Measurements from ENCODE around the gene C10orf62.
"Not testable (repeated sequence)": the region's sequence is repeated elsewhere in the genome, so short reads cannot be mapped to it uniquely, and the experiment has no call there.

The C10orf62 gene, protein sequence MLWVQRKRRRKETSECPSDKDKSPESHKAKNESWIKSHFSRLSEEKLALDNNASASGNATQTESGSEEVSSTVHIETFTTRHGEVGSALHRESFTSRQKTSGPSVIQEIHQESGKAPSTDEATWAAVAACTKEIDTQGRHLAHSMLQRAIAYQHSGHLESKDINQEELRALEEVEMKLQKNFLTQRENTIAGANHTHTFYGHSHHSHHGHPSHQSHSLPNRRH

DNA sequence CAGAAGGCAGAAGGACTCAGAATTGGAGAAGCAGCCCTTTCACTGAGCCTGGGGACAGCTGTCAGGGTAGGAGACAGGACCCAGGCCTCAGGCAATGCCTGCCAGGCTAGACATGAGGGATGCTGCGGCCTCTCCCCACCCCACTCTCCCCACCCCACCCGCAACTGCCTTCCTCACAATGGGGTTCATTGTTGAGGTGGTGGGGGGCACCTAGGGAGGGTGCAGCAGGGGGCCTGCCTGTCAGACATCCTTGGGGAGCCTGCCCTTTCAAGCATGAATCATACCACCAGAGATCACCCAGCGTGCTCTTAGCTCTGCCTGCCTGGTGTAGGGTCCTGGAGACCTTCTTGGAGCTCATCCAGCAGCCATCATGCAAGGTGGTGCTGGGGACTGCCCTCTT lies at the start of gene C10orf62:
TSS of gene C10orf62 (plus strand) at position 243 of the 400 bp plus-strand sequence. CDS start 177 bp downstream, outside the sequence.
- DNase-seq = no peak

DNA sequence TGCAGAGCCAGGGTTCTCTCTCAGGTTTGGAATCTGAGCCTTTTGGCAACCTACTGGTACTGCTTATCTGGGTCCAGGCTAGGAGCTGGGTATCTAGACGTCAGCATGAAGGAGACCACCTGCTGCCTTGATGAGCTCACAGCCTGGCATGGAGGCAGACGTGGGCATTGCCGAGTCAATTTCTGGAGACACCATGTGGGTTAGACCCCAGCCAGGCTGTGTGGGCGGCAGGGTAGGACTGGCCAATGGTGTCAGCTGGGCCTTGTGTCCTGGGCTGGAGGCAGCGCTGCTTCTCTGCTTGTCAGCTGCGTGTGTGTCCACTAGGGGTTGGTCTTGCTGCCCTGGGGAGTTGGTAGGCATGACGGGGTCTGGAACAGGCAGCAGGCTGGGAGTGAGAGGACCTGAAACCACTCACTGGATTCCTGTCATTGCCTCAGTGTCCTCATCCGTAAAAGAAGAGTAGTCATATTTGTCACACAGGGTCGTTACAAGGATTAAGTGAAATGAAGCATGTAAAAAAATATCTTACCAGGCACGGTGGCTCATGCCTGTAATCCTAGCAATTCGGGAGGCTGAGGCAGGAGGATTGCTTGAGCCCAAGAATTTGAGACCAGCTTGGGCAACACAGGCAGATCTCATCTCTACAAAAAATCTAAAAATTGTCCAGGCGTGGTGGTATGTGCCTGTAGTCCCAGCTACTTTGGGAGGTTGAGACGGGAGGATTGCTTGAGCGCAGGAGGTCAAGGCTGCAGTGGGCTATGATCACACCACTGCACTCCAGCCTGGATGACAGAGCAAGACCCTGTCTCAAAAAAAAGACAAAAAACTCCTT lies 48.6 kb upstream of the C10orf62 start:
- DNase-seq = no peak

DNA sequence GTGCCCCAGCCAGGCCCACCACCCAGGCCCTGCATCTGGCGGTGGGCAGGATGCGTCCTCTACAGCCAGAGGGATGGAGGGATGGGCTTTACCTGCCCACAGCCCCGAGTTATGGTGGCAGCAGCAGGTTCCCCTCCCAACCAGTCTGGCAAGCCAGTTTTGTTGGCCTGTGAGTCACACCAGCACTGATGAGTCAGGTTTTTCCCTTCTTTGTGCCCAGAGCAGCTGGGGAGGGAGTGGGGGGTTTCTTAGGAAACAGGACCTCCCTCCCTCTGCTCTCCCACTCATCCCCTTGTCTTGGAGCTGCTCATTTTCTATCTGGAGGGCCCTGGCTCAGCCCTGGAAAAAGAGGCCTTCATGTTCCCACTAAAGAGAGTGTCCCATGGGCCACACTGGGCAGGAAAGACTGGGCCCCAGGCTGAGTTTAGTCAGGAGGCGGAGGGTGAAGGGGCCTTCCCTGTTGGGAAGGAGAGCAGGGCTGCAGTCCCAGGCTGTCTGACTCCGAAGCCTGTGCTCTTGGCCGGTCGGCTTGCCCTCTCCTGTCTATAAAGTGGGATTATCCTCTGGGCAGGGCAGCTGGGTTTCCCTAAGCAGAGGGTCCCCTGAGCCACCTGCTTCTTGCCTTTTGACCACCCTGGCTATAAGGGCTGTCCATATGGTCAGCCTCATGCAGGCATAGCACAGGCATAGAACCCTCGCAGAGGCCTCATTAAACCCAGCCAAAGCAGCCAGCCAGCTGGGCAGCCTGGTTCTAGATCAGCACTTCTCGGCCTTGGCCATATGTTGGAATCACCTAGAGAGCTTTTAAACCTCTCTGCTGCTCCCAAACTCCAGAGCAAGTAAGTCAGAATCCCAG lies 47.1 kb upstream of the C10orf62 start:
- no peak for DNase-seq

DNA sequence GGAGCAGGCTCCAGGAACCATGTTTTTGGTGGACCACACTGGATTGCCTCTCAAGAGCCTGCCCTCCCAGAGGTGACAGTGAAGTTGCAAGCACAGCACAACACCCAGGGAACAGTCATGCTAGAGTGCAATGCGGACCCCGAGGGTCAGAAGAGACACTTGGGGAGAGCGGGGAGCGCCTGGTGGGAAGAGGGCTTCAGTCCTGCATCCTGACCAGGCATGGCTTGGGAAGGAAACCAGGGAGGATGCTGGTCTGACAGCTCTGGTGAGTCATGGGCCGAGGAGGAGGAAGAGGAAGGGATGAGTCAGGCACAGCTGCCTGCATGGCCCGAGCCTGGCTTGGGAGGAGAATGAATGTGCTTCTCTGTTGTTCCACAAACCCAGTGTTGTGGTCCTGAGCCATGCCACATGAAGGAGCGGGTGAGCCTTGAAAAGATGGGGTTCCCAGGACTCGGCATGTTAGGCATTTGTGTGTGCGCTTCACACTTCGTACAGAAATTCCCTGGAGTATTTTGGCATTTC lies 46.4 kb upstream of the C10orf62 start:
- no peak for DNase-seq

DNA sequence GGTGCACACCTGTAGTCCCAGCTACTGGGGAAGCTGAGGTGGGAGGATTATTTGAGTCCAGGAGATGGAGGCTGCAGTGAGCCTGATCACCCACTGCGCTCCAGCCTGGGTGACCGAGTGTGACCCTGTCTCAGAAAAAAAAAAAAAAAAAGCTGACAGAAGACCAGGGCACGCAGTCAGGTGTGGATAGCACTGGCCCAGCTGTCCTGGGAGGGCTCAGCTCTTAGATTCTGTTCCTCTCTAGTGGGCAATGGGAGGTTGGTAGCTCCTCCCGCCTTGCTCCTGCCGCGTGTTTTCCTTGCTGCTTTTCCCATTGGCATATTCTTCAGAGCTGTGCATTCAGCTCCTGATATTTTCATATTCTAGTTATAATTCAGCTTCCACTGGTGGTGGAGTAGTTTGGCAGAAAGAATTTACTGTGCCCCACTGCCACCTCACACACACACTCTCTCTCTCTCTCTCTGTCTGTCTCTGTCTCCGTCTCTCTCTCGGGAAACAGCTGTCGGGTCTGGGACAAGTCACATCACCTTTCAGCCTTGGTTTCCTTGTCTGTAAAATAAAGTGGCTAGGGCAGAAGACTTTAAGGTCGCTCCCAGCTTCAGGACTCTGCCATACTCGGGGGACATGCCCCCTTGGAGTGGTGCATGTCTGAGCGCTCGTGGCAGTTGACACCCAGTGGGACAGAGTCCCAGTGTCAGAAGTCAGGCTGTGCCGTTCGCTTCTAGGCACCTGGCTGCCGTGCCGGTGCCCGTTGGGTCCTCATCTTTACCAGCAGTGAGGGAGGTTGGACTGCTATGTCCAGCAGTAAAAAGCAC lies 42.9 kb upstream of the C10orf62 start:
- no peak for DNase-seq

DNA sequence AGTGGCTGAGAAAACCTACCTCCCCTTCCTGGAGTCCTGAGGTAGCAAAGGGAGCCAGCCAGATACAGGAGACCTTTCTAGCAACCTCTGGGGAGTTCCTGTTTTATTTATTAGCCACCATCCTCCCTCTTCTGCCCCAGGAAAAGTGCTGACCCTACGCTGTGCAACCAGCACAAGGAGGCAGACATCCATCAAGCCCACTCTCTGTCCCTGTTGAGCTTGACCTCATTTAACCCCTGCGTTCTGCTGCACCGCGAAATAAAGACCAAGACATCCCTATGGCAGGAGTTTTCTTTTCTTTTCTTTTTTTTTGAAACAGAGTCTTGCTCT lies 42.3 kb upstream of the C10orf62 start:
- no peak for DNase-seq

DNA sequence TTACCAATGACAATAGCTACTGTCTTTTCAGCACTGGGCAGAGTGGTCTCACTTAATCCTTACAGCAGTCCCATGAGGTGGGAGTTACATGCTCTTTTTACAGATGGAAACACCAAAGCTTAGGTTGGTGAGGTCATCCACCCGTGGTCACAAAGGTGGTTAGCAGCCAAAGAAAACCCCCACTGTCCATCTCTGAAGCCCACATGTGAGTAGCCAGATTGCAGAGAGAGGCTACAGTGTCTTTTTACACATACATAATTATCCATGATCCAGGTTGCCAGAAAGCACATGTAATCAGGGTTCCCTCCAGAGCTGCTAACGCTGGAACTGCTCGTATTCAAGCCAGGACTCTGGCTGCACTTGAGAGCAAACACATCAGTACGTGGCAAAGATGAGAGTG lies 41.6 kb upstream of the C10orf62 start:
- no peak for DNase-seq

DNA sequence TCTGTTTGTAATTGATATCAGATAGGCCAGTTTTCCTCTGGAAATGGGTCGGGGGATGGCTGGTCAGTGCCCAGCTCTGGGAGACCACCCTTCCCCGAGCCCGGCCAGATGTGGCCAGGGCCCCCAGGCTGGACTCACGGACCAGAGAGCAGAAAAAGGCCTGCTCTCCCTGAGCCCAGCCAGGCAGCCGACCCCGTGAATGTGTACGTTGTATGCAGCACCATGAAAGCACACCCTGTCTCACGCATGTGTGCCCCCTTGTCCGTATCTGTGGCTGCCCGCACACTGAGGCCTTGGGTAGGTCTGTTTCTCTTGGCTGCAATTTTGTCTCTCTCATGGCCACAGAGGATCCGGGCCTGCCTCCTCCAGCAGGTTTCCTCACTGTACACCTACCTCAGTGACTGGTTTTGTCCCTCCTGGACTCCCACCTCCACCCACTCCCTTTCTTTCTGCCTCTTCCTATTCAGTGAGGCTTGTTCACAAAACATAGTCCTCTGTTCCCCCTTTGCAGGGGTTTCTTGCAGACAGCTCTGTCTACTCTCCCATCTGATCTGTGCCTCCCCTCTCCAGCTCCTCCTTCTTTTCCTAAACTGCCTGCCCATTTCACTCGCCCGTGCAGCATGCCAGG lies 40.6 kb upstream of the C10orf62 start:
- no peak for DNase-seq

DNA sequence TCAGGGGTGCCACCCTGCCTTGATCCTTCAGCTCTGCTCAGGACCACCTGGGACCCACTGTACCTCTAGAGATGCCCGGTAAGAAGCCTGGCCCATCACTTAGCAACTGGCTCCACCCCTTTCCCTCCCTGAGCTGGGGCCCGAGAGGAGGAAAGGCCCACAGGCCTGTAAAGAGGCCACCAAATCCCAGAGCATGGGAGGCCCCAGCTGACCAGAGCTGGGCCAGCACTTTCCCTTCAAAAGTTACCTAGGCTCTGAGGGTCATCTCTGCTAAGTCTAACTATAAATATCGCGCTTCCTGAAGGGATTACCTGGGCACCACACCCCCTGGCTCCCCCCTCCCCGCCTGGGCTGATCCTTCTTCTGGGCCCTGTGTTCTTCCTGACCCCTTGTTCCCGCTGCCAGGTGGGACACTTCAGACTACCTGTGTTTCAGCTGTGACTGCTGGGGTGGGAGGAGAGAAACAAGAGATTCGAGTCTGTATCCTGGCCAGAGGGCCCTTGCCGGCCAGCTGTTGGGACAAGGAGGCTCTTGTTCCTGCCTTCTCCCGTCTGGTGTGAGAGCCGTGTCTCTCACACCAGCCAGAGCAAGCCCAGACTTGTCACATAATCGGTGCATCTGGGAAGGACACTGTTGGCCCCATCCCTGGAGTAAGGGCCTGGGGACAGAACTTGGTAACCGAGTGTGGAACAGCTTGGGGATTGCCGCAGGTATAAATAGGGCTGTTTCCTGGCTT lies 39.8 kb upstream of the C10orf62 start:
- DNase-seq = no peak

DNA sequence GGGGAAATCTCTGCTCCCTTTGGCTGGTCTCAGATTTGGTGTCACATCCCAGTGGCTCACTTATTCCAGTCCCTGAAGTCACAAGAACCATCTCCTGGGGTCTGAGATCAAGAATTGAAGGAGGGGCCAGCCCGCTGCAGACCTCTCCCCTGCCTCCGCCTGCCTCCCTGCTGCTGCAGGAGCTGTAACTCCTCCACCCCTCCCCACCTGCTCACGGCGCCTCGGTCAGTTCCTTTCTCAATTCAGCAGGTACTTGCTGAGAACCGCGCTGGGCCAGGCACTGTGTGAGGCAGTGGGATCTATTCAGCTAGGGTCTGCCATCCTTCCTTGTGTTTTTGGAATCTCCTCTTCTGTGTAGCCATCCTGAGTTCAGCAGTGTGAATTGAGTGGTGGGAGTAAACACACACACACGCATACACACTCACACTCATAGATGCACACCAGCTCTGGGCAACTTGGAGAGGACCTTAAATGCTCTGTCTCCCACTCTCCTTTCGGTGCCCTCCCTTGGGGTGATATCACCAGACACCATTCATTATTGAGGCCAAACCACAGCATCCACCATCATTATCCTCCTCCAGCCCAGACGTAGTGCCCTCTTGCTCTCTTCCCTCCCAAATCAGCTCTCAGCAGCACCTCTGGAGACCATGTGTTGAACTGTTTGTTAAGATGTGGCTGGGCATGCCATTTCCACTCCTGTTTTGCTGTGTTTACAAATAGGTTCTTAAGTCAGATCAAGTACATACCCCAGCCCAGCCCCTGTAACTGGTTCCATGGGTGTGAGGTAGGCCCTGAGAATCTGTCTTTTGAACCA lies 39.0 kb upstream of the C10orf62 start:
- no peak for DNase-seq

DNA sequence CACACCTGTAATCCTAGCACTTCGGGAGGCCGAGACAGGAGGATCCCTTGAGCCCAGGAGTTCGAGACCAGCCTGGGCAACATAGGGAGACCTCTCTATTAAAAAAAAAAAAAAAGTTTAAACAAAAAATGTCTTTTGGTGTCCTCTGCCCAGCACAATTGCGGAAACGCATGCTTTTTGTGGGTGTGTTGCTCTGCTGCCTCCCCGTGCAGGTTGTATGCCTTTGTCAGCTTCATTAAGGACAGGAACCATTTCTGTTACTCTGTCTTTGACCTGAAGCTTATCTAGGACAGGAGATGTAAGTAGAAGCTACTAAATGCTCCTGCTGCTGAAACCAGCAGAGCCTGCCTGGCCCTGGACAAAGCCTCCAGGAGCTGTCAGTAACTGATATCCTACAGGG lies 38.2 kb upstream of the C10orf62 start:
- DNase-seq = no peak

DNA sequence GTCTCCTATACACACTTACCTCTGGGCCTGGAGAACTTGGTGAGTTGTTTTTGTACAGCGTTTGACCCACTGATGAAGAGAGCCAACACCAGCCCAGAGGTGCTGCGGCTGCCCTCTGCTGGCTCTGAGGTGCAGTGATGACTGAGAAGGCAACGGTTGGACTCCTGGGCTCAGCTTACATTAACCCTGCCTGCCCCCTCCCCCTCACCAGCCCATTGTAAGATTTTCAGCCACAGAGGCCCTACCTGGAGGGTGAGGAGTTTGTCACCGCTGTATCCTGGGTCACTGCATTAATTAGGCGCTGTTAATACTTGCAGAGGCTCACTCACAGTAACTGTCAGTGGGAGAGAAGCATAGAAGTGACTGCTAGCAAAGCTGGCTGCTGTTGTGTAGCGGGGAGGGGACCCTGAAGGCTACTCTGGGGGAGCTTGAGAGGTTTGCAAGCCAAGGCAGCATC lies 35.9 kb upstream of the C10orf62 start:
- no peak for DNase-seq

DNA sequence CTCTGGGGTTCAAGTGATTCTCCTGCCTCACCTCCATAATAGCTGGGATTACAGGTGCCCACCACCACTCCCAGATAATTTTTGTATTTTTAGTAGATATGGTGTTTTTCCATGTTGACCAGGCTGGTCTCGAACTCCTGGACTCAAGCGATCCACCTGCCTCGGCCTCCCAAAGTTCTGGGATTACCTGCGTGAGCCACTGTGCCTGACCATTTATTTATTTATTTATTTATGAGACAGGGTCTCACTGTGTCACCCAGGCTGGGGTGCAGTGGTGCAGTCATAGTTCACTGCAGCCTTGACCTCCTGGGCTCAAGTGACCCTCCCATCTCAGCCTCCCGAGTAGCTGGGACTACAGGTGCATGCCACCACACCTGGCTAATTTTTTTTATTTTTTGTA lies 35.2 kb upstream of the C10orf62 start:
- not testable (repeated sequence) for DNase-seq

DNA sequence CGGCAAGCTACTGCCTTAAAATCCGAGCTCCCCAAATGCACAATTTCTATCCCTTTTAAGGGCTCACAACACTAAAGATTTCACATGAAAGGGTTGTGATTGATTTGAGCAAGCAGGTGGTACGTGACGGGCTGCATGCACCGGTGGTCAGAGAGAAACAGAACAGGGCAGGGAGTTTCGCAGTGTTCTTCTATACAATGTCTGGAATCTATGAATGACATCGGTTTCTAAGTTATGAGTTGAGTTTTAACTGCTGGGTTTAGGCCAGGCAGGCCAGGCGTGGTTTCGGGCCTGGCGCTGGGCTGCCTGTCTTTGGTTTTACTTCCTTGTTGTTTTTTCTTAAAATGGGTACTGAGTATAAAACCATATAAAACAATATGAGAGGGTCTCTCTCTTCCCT lies 34.0 kb upstream of the C10orf62 start:
- DNase-seq = not testable (repeated sequence)

DNA sequence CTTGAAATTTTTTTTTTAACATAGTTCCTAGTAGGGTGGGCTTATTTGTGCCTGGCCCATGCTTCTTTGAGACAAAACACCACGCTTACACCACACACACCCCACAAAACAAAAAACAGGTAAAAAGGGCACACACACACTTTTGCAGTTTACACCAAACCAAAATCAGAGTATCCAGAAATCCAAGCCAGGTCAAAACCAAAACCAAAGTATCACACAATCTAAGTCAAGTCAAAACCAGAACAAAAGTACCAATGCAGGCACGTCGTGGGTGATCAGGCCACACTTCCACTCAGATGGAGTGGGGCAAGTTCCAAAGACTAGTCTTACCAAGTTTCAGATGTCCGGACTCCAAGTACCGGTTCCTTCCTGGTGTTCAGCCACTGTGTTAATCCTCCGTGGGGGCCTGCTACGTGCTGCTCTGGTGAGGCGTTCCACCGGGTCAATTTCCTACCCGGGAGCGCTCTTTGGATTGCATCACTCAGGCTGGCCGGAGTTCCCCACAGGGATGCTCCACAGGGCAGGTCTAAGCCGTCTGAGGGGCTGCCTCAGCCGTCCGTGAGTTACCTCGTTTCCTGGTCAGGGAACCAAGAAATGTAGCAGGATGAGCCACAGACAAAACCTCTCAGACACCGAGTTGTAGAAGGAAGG lies 28.7 kb upstream of the C10orf62 start:
- DNase-seq = not testable (repeated sequence)

DNA sequence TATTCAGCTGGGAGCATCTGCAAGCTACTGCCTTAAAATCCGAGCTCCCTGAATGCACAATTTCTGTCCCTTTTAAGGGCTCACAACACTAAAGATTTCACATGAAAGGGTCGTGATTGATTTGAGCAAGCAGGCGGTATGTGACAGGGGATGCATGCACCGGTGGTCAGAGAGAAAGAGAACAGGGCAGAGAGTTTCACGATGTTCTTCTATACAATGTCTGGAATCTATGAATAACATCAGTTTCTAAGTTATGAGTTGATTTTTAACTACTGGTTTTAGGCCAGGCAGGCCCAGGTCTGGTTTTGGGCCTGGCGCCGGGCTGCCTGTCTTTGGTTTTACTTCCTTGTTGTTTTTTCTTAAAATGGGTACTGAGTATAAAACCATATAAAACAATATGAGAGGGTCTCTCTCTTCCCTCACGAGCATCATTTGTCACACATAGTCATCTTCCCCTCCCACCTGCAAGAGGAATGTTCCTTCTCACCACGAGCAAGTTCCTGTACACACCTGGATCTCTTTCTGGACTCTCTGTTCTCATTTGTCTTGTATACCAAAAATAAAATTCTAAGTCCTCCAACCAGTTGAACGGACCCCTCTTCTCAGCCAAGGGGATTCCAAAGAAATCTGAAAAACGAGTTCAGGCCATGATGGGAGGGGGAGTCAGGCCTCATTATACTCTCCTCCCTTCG lies 28.0 kb upstream of the C10orf62 start:
- DNase-seq = not testable (repeated sequence)

DNA sequence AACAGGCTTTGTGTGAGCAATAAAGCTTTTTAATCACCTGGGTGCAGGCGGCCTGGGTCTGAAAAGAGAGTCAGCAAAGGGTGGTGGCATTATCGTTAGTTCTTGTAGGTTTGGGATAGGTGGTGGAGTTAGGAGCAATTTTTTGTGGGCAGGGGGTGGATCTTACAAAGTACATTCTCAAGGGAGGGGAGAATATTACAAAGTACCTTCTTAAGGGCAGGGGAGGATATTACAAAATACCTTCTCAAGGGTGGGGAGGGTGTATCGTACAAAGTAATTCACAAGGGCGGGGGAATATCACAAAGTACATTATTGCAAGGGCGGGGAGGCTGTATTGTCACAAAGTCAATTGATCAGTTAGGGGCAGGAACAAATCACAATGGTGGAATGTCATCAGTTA lies 27.2 kb upstream of the C10orf62 start:
- not testable (repeated sequence) for DNase-seq

DNA sequence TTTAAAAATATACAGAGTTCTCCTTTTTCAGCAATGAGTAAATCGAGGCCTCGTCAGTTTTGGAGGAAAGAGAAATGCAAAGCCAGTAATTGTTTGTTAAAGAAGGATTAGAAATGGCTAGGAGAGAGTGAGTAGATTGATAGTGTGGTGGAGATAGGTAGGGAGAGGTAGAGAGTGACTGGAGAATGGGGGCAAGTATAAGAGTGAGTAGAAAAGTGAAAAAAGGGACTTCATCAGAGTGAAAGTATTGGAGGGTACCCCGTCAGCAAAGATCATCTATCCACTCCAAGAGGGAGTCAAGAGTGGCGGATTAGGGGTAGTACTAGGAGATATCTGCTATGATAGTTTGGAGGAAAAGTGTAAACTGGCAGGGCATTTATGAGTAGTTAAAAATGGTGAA lies 26.2 kb upstream of the C10orf62 start:
- DNase-seq = no peak

DNA sequence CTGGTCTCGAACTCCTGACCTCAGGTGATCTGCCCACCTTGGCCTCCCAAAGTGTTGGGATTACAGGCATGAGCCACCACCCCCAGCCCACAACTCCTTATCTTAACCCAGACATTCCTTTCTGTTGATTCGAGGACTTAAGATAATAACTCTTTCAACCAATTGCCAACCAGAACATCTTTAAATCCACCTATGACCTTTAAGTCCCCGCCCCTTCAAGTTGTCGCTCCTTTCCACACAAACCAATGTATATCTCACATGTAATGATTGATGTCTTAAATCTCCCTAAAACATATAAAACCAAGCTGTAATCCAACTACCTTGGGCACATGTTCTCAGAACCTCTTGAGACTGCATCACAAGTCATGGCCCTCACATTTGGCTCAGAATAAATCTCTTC lies 24.7 kb upstream of the C10orf62 start:
- DNase-seq = no peak
